ENCODE results near the gene MIGA2. TPM values are rescaled to one million over a fixed set of nuclear protein-coding genes. Genes with fewer than 3 reads are reported as not detected.

The MIGA2 gene
- total RNA-seq, 1 experiment from 2014 or later: 29.6 TPM

DNA sequence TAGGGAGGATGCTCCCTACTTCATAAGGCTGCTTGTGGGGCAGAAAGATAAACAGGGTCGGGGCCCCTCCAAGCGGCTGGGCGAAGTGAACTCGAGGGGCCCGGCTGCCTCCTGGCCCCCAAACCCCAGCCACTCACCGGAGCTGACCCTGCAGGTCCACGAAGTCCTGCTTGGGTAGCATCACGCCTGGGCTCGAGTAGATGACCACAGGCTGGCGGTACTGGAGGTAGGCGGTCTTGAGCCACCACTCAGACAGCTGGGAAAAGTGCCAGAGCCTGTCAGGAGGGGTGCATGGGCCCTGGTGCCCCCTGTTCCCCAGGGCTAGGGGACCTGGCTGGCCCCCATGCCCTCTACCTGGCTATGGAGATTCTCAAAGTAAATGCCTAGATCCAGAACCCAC, 67.6 kb downstream of the MIGA2 start:
- H3K4me3 ChIP-seq (ENCODE audit: low read length): no peak overlapping the region
- no peaks in the 10 kb centered on the region for H3K36me3 ChIP-seq (ENCODE audit: low read depth, low read length)
- peaks cover 7% of the 10 kb centered on the region for H3K4me1 ChIP-seq (ENCODE audit: insufficient read depth, low read length)
- no peak for TF ChIP-seq EZH2phosphoT487 (IDR thresholded peaks at IDR 0.05; ENCODE audit: borderline replicate concordance, low read length)
- no peak for TF ChIP-seq CTCF (conservative IDR thresholded peaks at IDR 0.05; ENCODE audit: low read depth, low read length)
- no peak for TF ChIP-seq EZH2 (IDR thresholded peaks at IDR 0.05; ENCODE audit: low read length, unreplicated experiment)
- no peak overlapping the region for H3K27ac ChIP-seq (ENCODE audit: low read length)
- H3K9me2 ChIP-seq (replicated peaks; ENCODE audit: low read length): no peaks in the 10 kb centered on the region
- ATAC-seq: no peak
- intact Hi-C loops (cut with micrococcal nuclease): no loop called here
- no peaks in the 10 kb centered on the region for H3F3A ChIP-seq (ENCODE audit: low read length, unreplicated experiment)
- ChIA-PET POLR2A (ENCODE audit: unreplicated experiment) (no interaction called here), CTCF (no interaction called here)
- H2AFZ ChIP-seq (ENCODE audit: low read length): no peak overlapping the region
- BruUV-seq (replicated peaks): no TSS peak
- no peaks in the 10 kb centered on the region for H3K79me2 ChIP-seq (ENCODE audit: low read length)
- H4K20me1 ChIP-seq (ENCODE audit: low read length): no peaks in the 10 kb centered on the region
- no peak for DNase-seq
- H3K4me2 ChIP-seq (ENCODE audit: low read length): no peak overlapping the region
- no peak overlapping the region for H3K9ac ChIP-seq (ENCODE audit: low read length)
- H3K9me3 ChIP-seq (ENCODE audit: low read length): no peaks in the 10 kb centered on the region
- no peaks in the 10 kb centered on the region for H3K27me3 ChIP-seq (ENCODE audit: low read length)

DNA sequence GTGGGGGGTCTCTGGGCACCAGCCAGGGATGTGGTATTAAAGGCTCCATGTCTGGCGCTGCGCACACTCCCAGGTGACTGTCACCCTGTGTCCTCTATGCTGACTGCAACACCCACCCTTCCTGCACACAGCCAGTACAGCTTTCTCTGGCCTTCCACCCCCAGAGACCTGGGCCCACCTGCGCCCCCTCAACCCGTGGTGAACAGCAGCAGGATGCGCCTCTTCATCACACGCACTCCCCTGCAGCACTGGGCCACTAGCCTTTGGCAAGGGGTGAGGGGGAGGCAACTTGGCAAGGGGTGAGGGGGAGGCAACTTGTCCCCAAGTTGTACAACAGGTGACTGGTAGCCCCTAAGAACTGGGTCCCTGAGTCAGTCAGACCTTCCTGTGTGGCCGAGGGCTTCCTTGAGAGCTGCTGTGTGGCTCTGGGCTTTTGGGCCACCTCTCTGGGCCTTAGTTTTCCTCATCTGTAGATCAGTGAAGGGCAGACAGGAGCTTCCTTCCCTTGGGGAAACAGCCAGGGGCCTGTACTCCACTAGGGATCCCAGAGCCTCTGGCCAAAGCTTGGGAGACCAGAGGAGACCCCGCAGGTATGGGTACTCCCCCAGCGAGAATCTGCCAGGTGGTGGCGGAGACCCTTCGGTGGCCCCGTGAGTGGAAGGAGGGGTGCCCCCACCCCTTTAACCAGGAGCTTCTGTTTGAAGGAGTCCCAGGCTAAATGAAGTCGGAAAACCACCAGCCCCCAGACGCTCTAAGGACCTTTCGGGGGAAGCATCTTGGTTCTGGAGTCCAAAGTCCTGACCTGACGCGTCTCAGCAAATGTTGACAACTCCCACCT, 69.7 kb downstream of the MIGA2 start:
- H3K9me2 ChIP-seq (replicated peaks; ENCODE audit: low read length): no peaks in the 10 kb centered on the region
- H3K27ac ChIP-seq (ENCODE audit: low read length): no peak overlapping the region
- no peaks in the 10 kb centered on the region for H3K9me3 ChIP-seq (ENCODE audit: low read length)
- intact Hi-C loops (cut with micrococcal nuclease): no loop called here
- no peaks in the 10 kb centered on the region for H3K36me3 ChIP-seq (ENCODE audit: low read depth, low read length)
- H4K20me1 ChIP-seq (ENCODE audit: low read length): no peaks in the 10 kb centered on the region
- no peak for TF ChIP-seq EZH2 (IDR thresholded peaks at IDR 0.05; ENCODE audit: low read length, unreplicated experiment)
- TF ChIP-seq EZH2phosphoT487 (IDR thresholded peaks at IDR 0.05; ENCODE audit: borderline replicate concordance, low read length): no peak
- TF ChIP-seq CTCF (conservative IDR thresholded peaks at IDR 0.05; ENCODE audit: low read depth, low read length): no peak
- ATAC-seq: no peak
- peaks cover 12% of the 10 kb centered on the region for H3K4me1 ChIP-seq (ENCODE audit: insufficient read depth, low read length)
- H2AFZ ChIP-seq (ENCODE audit: low read length): no peak overlapping the region
- no peaks in the 10 kb centered on the region for H3K79me2 ChIP-seq (ENCODE audit: low read length)
- H3F3A ChIP-seq (ENCODE audit: low read length, unreplicated experiment): no peaks in the 10 kb centered on the region
- ChIA-PET POLR2A (ENCODE audit: unreplicated experiment) (no interaction called here), CTCF (no interaction called here)
- no peak overlapping the region for H3K4me3 ChIP-seq (ENCODE audit: low read length)
- BruUV-seq (replicated peaks): no TSS peak
- no peaks in the 10 kb centered on the region for H3K27me3 ChIP-seq (ENCODE audit: low read length)
- H3K9ac ChIP-seq (ENCODE audit: low read length): no peak overlapping the region
- DNase-seq: no peak
- no peak overlapping the region for H3K4me2 ChIP-seq (ENCODE audit: low read length)

DNA sequence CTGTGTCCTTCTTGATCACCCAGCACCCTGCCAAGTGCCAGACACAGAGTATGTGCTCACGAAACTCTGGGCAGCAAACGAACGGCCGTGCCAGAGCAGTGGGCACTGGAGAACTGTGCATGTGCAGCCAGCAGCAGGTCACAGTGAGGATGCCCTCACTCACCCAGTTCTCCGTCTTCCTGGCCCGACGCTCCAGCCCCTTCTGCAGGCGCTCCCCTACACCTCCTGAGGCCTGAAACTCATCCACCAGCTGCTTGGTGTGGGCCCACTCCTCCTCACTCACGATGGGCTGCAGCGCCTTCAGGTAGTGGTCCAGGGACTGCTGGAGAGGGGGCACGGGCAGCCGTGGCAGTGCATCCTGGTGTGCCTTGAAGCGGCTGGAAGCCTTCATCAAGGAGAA, 71.2 kb downstream of the MIGA2 start:
- no peak overlapping the region for H3K4me2 ChIP-seq (ENCODE audit: low read length)
- TF ChIP-seq EZH2 (IDR thresholded peaks at IDR 0.05; ENCODE audit: low read length, unreplicated experiment) (no peak), EZH2phosphoT487 (IDR thresholded peaks at IDR 0.05; ENCODE audit: borderline replicate concordance, low read length) (no peak), CTCF (conservative IDR thresholded peaks at IDR 0.05; ENCODE audit: low read depth, low read length) (no peak)
- H2AFZ ChIP-seq (ENCODE audit: low read length): no peak overlapping the region
- H3K9me2 ChIP-seq (replicated peaks; ENCODE audit: low read length): no peaks in the 10 kb centered on the region
- no peak for DNase-seq
- no peak overlapping the region for H3K4me3 ChIP-seq (ENCODE audit: low read length)
- BruUV-seq (replicated peaks): no TSS peak
- CTCF ChIA-PET: no interaction called here
- no peaks in the 10 kb centered on the region for H3K9me3 ChIP-seq (ENCODE audit: low read length)
- no peak for ATAC-seq
- no peaks in the 10 kb centered on the region for H3F3A ChIP-seq (ENCODE audit: low read length, unreplicated experiment)
- H3K9ac ChIP-seq (ENCODE audit: low read length): no peak overlapping the region
- no peaks in the 10 kb centered on the region for H4K20me1 ChIP-seq (ENCODE audit: low read length)
- H3K27ac ChIP-seq (ENCODE audit: low read length): no peak overlapping the region
- no peaks in the 10 kb centered on the region for H3K36me3 ChIP-seq (ENCODE audit: low read depth, low read length)
- no peaks in the 10 kb centered on the region for H3K27me3 ChIP-seq (ENCODE audit: low read length)
- POLR2A ChIA-PET (ENCODE audit: unreplicated experiment): no interaction called here
- H3K79me2 ChIP-seq (ENCODE audit: low read length): peaks cover 13% of the 10 kb centered on the region
- H3K4me1 ChIP-seq (ENCODE audit: insufficient read depth, low read length): peaks cover 12% of the 10 kb centered on the region
- intact Hi-C loops (cut with micrococcal nuclease): no loop called here

Measured in PC-3 (cell line).